SK-N-SH treated with all-trans-retinoic acid at 6 μM for 48 hours (cell line): ENCODE measurements around the gene VPS35L.
A peak's percentile ranks its signal among the peaks of the same experiment; 100 is the strongest.

Experiments used
- ATAC-seq: fragments of 200-7000 bp; cut with Tn5 transposase; 3 replicates; pipeline ENCODE4 v1.9.1; 2020; ENCODE audit warnings: mild to moderate bottlenecking, moderate library complexity
- ARNTL ChIP-seq: fragments of 450-650 bp; formaldehyde crosslinking; IDR thresholded peaks from 2 replicates; pipeline ENCODE4 v1.5.0; 2020; ENCODE audit warnings: low read depth, mild to moderate bottlenecking, moderate library complexity, borderline replicate concordance
- BACH2 ChIP-seq: fragments of 250-450 bp; sonication (Bioruptor Pico); IDR thresholded peaks from 2 replicates; pipeline ENCODE4 v1.9.0; 2021; ENCODE audit warnings: mild to moderate bottlenecking, borderline replicate concordance
- CREB5 ChIP-seq: fragments of 250-450 bp; sonication (Bioruptor Pico); IDR thresholded peaks from 2 replicates; pipeline ENCODE4 v1.5.1; 2020; ENCODE audit warnings: low read depth, mild to moderate bottlenecking, moderate library complexity
- CSDC2 ChIP-seq: fragments of 250-450 bp; sonication (Bioruptor Pico); IDR thresholded peaks from 2 replicates; pipeline ENCODE4 v1.5.0; 2020; ENCODE audit warnings: mild to moderate bottlenecking, moderate library complexity
- CSRNP3 ChIP-seq: fragments of 250-450 bp; sonication (Bioruptor Pico); IDR thresholded peaks from 2 replicates; pipeline ENCODE4 v1.5.1; 2021; ENCODE audit warnings: mild to moderate bottlenecking, moderate library complexity
- ESRRG ChIP-seq: fragments of 250-450 bp; sonication (Bioruptor Pico); IDR thresholded peaks from 2 replicates; pipeline ENCODE4 v1.6.1; 2021; ENCODE audit warnings: mild to moderate bottlenecking
- GLIS3 ChIP-seq: fragments of 250-450 bp; sonication (Bioruptor Pico); IDR thresholded peaks from 2 replicates; pipeline ENCODE4 v1.5.0; 2020; ENCODE audit warnings: mild to moderate bottlenecking, moderate library complexity
- ISL1 ChIP-seq: fragments of 250-450 bp; sonication (Bioruptor Pico); IDR thresholded peaks from 2 replicates; pipeline ENCODE4 v2.1.2; 2022; ENCODE audit warnings: mild to moderate bottlenecking, moderate library complexity
- PATZ1 ChIP-seq: fragments of 250-450 bp; sonication (Bioruptor Pico); IDR thresholded peaks from 2 replicates; pipeline ENCODE4 v1.8.0; 2020; ENCODE audit warnings: mild to moderate bottlenecking, moderate library complexity, borderline replicate concordance
- POU6F1 ChIP-seq: fragments of 250-450 bp; sonication (Bioruptor Pico); IDR thresholded peaks from 2 replicates; pipeline ENCODE4 v1.8.0; 2021; ENCODE audit warnings: low read depth, mild to moderate bottlenecking, moderate library complexity, borderline replicate concordance
- RARB ChIP-seq: fragments of 250-450 bp; sonication (Bioruptor Pico); IDR thresholded peaks from 2 replicates; pipeline ENCODE4 v1.8.0; 2021; ENCODE audit warnings: mild to moderate bottlenecking, moderate library complexity
- TCF4 ChIP-seq: fragments of 250-450 bp; sonication (Bioruptor Pico); IDR thresholded peaks from 2 replicates; pipeline ENCODE4 v1.8.0; 2021; ENCODE audit warnings: mild to moderate bottlenecking, moderate library complexity, borderline replicate concordance
- TOX ChIP-seq: fragments of 250-450 bp; sonication (Bioruptor Pico); IDR thresholded peaks from 2 replicates; pipeline ENCODE4 v1.8.0; 2021; ENCODE audit warnings: mild to moderate bottlenecking, moderate library complexity, borderline replicate concordance
- TSHZ2 ChIP-seq: fragments of 250-450 bp; sonication (Bioruptor Pico); IDR thresholded peaks from 2 replicates; pipeline ENCODE4 v1.5.0; 2020; ENCODE audit warnings: mild to moderate bottlenecking, moderate library complexity
- ZC3H10 ChIP-seq: fragments of 250-450 bp; sonication (Bioruptor Pico); IDR thresholded peaks from 2 replicates; pipeline ENCODE4 v1.5.1; 2021; ENCODE audit warnings: mild to moderate bottlenecking, moderate library complexity
- ZFP3 ChIP-seq: fragments of 250-450 bp; sonication (Bioruptor Pico); IDR thresholded peaks from 2 replicates; pipeline ENCODE4 v1.5.0; 2020; ENCODE audit warnings: mild to moderate bottlenecking, moderate library complexity
- ZFP30 ChIP-seq: fragments of 450-650 bp; formaldehyde crosslinking; IDR thresholded peaks from 2 replicates; pipeline ENCODE4 v1.5.0; 2022; ENCODE audit warnings: mild to moderate bottlenecking, moderate library complexity
- ZNF565 ChIP-seq: fragments of 450-650 bp; formaldehyde crosslinking; conservative IDR thresholded peaks from 2 replicates; pipeline ENCODE4 v1.5.0; 2020; ENCODE audit warnings: low read depth, mild to moderate bottlenecking, moderate library complexity

Gene VPS35L

GRCh38 chr16:19555186-19555937 lies at the start of gene VPS35L:
VPS35L (plus strand) TSS chr16:19555703; CDS start chr16:19555730, 27 bp downstream.
- peak; percentile 99 for ATAC-seq
- TF ChIP-seq TOX (CRISPR knock-in tag) (no peak), ZFP3 (CRISPR knock-in tag) (no peak), GLIS3 (CRISPR knock-in tag) (no peak), PATZ1 (CRISPR knock-in tag) (no peak), TSHZ2 (CRISPR knock-in tag) (peak; percentile 76), POU6F1 (CRISPR knock-in tag) (peak; percentile 37; the same call in 1 of the 2 replicates), CREB5 (CRISPR knock-in tag) (no peak), TCF4 (CRISPR knock-in tag) (0 out of 2 replicates have a peak, but pooled peaks have one; percentile 9), ZC3H10 (no peak), RARB (CRISPR knock-in tag) (no peak), CSDC2 (CRISPR knock-in tag) (peak; percentile 50; the same call in 1 of the 2 replicates), ISL1 (CRISPR knock-in tag) (no peak)

GRCh38 chr16:19506965-19507364 lies 48.5 kb upstream of the VPS35L start:
- ATAC-seq = no peak
- TF ChIP-seq ESRRG (CRISPR knock-in tag) = no peak
- no peak for TF ChIP-seq TCF4 (CRISPR knock-in tag)
- no peak for TF ChIP-seq PATZ1 (CRISPR knock-in tag)
- no peak for TF ChIP-seq ZNF565 (CRISPR knock-in tag)
- no peak for TF ChIP-seq ARNTL
- no peak for TF ChIP-seq RARB (CRISPR knock-in tag)
- TF ChIP-seq BACH2 = no peak

GRCh38 chr16:19507867-19508266 lies 47.6 kb upstream of the VPS35L start:
- no peak for ATAC-seq
- TF ChIP-seq TSHZ2 (CRISPR knock-in tag) = no peak
- TF ChIP-seq ZFP30 (CRISPR knock-in tag) = no peak
- no peak for TF ChIP-seq BACH2
- TF ChIP-seq ZC3H10 = no peak
- TF ChIP-seq CSRNP3 = no peak
